ENCODE results near the gene TAF4. TPM values are rescaled to one million over a fixed set of nuclear protein-coding genes. Genes with fewer than 3 reads are reported as not detected.

Gene TAF4
- total RNA-seq, 2 donors from 2014 or later: 25.5 to 39.9 TPM

GRCh38 chr20:61963149-61963548 is 102.5 kb downstream of the TAF4 start:
- H3K9ac ChIP-seq (ENCODE audit: extremely low read depth, low read length, poor library complexity, severe bottlenecking): no peak overlapping the region
- no peak for TF ChIP-seq CTCF (conservative IDR thresholded peaks at IDR 0.05)
- Mint-ChIP-seq H3K4me1 (no peaks in the 10 kb centered on the region), H3K4me3 (no peak overlapping the region), H3K27ac (no peak overlapping the region), H3K36me3 (ENCODE audit: low read depth) (peaks cover 3% of the 10 kb centered on the region), H3K9me3 (no peaks in the 10 kb centered on the region), H3K27me3 (ENCODE audit: insufficient read depth) (no peaks in the 10 kb centered on the region)
- no peak overlapping the region for H3K27ac ChIP-seq (ENCODE audit: low read depth, low read length)
- no peaks in the 10 kb centered on the region for H3K9me3 ChIP-seq (ENCODE audit: control insufficient read depth, low read length)
- no peak for DNase-seq
- no peak overlapping the region for H3K4me3 ChIP-seq (ENCODE audit: low read length)
- 78 to 82% methylated on average over 7 to 9 of the region's 9 CpGs for WGBS, 2 experiments (ENCODE audit: insufficient coverage in 1 of 2, insufficient read length in 1 of 2)
- no peaks in the 10 kb centered on the region for H3K36me3 ChIP-seq (ENCODE audit: control insufficient read depth, insufficient read depth, low read length)
- H3K4me1 ChIP-seq (ENCODE audit: control insufficient read depth, insufficient read depth, low read length): no peaks in the 10 kb centered on the region
- H3K27me3 ChIP-seq (ENCODE audit: control insufficient read depth, insufficient read depth, low read length, poor library complexity, severe bottlenecking): no peaks in the 10 kb centered on the region

- Mint-ChIP-seq H3K4me1 (peaks cover 2% of the 10 kb centered on the region), H3K36me3 (ENCODE audit: low read depth) (peaks cover 3% of the 10 kb centered on the region), H3K9me3 (no peaks in the 10 kb centered on the region), H3K27me3 (ENCODE audit: insufficient read depth) (no peaks in the 10 kb centered on the region), H3K27ac (no peak overlapping the region), H3K4me3 (no peak overlapping the region)
- WGBS, 2 experiments (ENCODE audit: insufficient coverage in 1 of 2, insufficient read length in 1 of 2): 92 to 96% methylated on average over 5 to 12 of the region's 12 CpGs
- Histone ChIP-seq H3K27ac (ENCODE audit: low read depth, low read length) (no peak overlapping the region), H3K4me3 (ENCODE audit: low read length) (no peak overlapping the region), H3K4me1 (ENCODE audit: control insufficient read depth, insufficient read depth, low read length) (no peaks in the 10 kb centered on the region), H3K36me3 (ENCODE audit: control insufficient read depth, insufficient read depth, low read length) (no peaks in the 10 kb centered on the region), H3K27me3 (ENCODE audit: control insufficient read depth, insufficient read depth, low read length, poor library complexity, severe bottlenecking) (no peaks in the 10 kb centered on the region), H3K9ac (ENCODE audit: extremely low read depth, low read length, poor library complexity, severe bottlenecking) (no peak overlapping the region), H3K9me3 (ENCODE audit: control insufficient read depth, low read length) (no peaks in the 10 kb centered on the region)
- TF ChIP-seq CTCF (conservative IDR thresholded peaks at IDR 0.05): no peak
- no peak for DNase-seq
Observed at GRCh38 chr20:61960836-61961235, 104.8 kb downstream of the TAF4 start.

GRCh38 chr20:61958773-61959700 is 106.6 kb downstream of the TAF4 start:
- Histone ChIP-seq H3K4me3 (ENCODE audit: low read length) (no peak overlapping the region), H3K9me3 (ENCODE audit: control insufficient read depth, low read length) (no peaks in the 10 kb centered on the region), H3K27me3 (ENCODE audit: control insufficient read depth, insufficient read depth, low read length, poor library complexity, severe bottlenecking) (no peaks in the 10 kb centered on the region), H3K9ac (ENCODE audit: extremely low read depth, low read length, poor library complexity, severe bottlenecking) (no peak overlapping the region), H3K36me3 (ENCODE audit: control insufficient read depth, insufficient read depth, low read length) (no peaks in the 10 kb centered on the region), H3K4me1 (ENCODE audit: control insufficient read depth, insufficient read depth, low read length) (no peaks in the 10 kb centered on the region), H3K27ac (ENCODE audit: low read depth, low read length) (no peak overlapping the region)
- WGBS, 2 experiments (ENCODE audit: insufficient coverage in 1 of 2, insufficient read length in 1 of 2): 88 to 93% methylated on average over 15 to 22 of the region's 22 CpGs
- H3K4me1 Mint-ChIP-seq: peaks cover 5% of the 10 kb centered on the region
- TF ChIP-seq CTCF (conservative IDR thresholded peaks at IDR 0.05): no peak
- peaks cover 3% of the 10 kb centered on the region for H3K36me3 Mint-ChIP-seq (ENCODE audit: low read depth)
- no peak overlapping the region for H3K4me3 Mint-ChIP-seq
- peak; percentile 81 for DNase-seq
- H3K27me3 Mint-ChIP-seq (ENCODE audit: insufficient read depth): no peaks in the 10 kb centered on the region
- no peaks in the 10 kb centered on the region for H3K9me3 Mint-ChIP-seq
- no peak overlapping the region for H3K27ac Mint-ChIP-seq

Measured in endodermal cell (in vitro differentiated cells).